GM12878 (cell line): Measurements from ENCODE around the gene AOPEP. TPM values are rescaled to one million over a fixed set of nuclear protein-coding genes. Genes with fewer than 3 reads are reported as not detected.

Experiments
- ATAC-seq: fragments of 200-7000 bp; cut with Tn5 transposase; 3 replicates; pipeline ENCODE4 v1.9.1; 2020; ENCODE audit warnings: mild to moderate bottlenecking, moderate library complexity
- BruUV-seq: library from RNA; stranded (reverse); fragments of 400-500 nt; replicated peaks from 2 replicates; lab custom pipeline; 2021; lab: Mats Ljungman, UMichigan
- CTCF ChIA-PET: fragments of 300-600 bp; sonication (Branson Sonifier 250); formaldehyde crosslinking; extraction: SDS; loops from one replicate; lab custom pipeline; 2021; ENCODE audit warnings: inconsistent platforms; lab: Yijun Ruan, JAX
- POLR2A ChIA-PET: fragments of 350-600 bp; formaldehyde crosslinking; extraction: SDS; loops from one replicate; lab custom pipeline; 2021; ENCODE audit warnings: inconsistent platforms; lab: Charles Lee
- RAD21 ChIA-PET: fragments of 300-600 bp; sonication (Branson Sonifier 250); formaldehyde crosslinking; loops from one replicate; lab custom pipeline; 2023; ENCODE audit warnings: antibody characterized with exemption; ENCODE audit not compliant: unreplicated experiment; lab: Charles Lee
- SMC1A ChIA-PET: fragments of 300-600 bp; sonication (Branson Sonifier 250); formaldehyde crosslinking; loops from one replicate; lab custom pipeline; 2023; ENCODE audit not compliant: unreplicated experiment, uncharacterized antibody; lab: Charles Lee
- DNase-seq: peaks from one replicate; pipeline ENCODE4 v3.0.0-alpha.2; 2011; ENCODE audit warnings: low read depth, low spot score
- FAIRE-seq: peaks from 3 replicates; lab custom pipeline; 2011; peaks lifted over from hg19 to GRCh38; lab: Jason Lieb, UNC
- H2AFZ ChIP-seq: 2 replicates; pipeline ENCODE4 v1.6.0; 2011; ENCODE audit warnings: low read depth, low read length, control low read depth; ENCODE audit not compliant: control insufficient read depth
- H3K27ac ChIP-seq: 2 replicates; pipeline ENCODE4 v1.5.1; 2011; ENCODE audit warnings: control low read depth; ENCODE audit not compliant: control insufficient read depth, insufficient read depth
- H3K27me3 ChIP-seq, 2 experiments: replicated peaks in 1 of 2; 2 replicates each; pipeline versions ENCODE4 v1.6.0 to v1.6.1; 2011; ENCODE audit warnings: low read length in 1 of 2; ENCODE audit not compliant: control insufficient read depth in 2 of 2, insufficient read depth in 2 of 2
- H3K36me3 ChIP-seq, 2 experiments: 2 replicates each; pipeline ENCODE4 v1.5.1; 2011; ENCODE audit warnings: low read length in 1 of 2; ENCODE audit not compliant: control insufficient read depth in 2 of 2, insufficient read depth in 2 of 2
- H3K4me1 ChIP-seq: 2 replicates; pipeline ENCODE4 v1.6.1; 2011; ENCODE audit warnings: mild to moderate bottlenecking, low read length, moderate library complexity, mixed read lengths; ENCODE audit not compliant: control insufficient read depth, insufficient read depth
- H3K4me2 ChIP-seq: 2 replicates; pipeline ENCODE4 v1.6.0; 2011; ENCODE audit warnings: control low read depth; ENCODE audit not compliant: control insufficient read depth, insufficient read depth
- H3K4me3 ChIP-seq: fragments of 200-600 bp; sonication (generic); 2 replicates; pipeline ENCODE4 v1.5.1; 2016
- H3K79me2 ChIP-seq: 2 replicates; pipeline ENCODE4 v1.6.0; 2011; ENCODE audit warnings: low read length; ENCODE audit not compliant: control insufficient read depth, insufficient read depth
- H3K9ac ChIP-seq: 2 replicates; pipeline ENCODE4 v1.8.0; 2011; ENCODE audit warnings: low read length, control low read depth, mixed read lengths; ENCODE audit not compliant: control insufficient read depth, insufficient read depth
- H3K9me3 ChIP-seq: replicated peaks from 3 replicates; pipeline ENCODE4 v1.5.1; 2011; ENCODE audit warnings: mild to moderate bottlenecking, low read length; ENCODE audit not compliant: control insufficient read depth, insufficient read depth
- H4K20me1 ChIP-seq: 2 replicates; pipeline ENCODE4 v1.6.0; 2011; ENCODE audit not compliant: control insufficient read depth, insufficient read depth
- BCL3 ChIP-seq: IDR thresholded peaks from 2 replicates; pipeline ENCODE4 v1.6.1; 2011; ENCODE audit warnings: borderline replicate concordance, low read depth, mild to moderate bottlenecking, moderate library complexity, low read length; ENCODE audit not compliant: insufficient read depth, poor library complexity, severe bottlenecking
- CEBPB ChIP-seq, 2 experiments: fragments of 150-350 bp in 1 of 2; IDR thresholded peaks; 2 replicates each; pipeline ENCODE4 v1.6.1; 2012 to 2014; ENCODE audit warnings: low read depth in 2 of 2, low read length in 2 of 2, borderline replicate concordance in 1 of 2, inconsistent platforms in 1 of 2
- FOS ChIP-seq: IDR thresholded peaks from 3 replicates; pipeline ENCODE4 v1.6.1; 2011; ENCODE audit warnings: borderline replicate concordance; ENCODE audit not compliant: insufficient read length; ENCODE audit errors: extremely low read depth
- FOXK2 ChIP-seq: fragments of 450-650 bp; IDR thresholded peaks from 2 replicates; pipeline ENCODE4 v1.6.1; 2017; ENCODE audit warnings: mild to moderate bottlenecking, moderate library complexity
- NFIC ChIP-seq: IDR thresholded peaks from 2 replicates; pipeline ENCODE4 v1.6.1; 2012; ENCODE audit warnings: low read depth, mild to moderate bottlenecking, inconsistent platforms, low read length, moderate library complexity
- NFYB ChIP-seq: IDR thresholded peaks from 2 replicates; pipeline ENCODE4 v1.6.1; 2011; ENCODE audit warnings: low read depth, mild to moderate bottlenecking, low read length, improper control_type of control experiment, moderate library complexity; ENCODE audit not compliant: insufficient read depth
- NR2C2 ChIP-seq: IDR thresholded peaks from 2 replicates; pipeline ENCODE4 v1.6.1; 2011; ENCODE audit warnings: borderline replicate concordance, low read depth; ENCODE audit not compliant: control insufficient read depth, insufficient read length
- SREBF2 ChIP-seq: IDR thresholded peaks from 2 replicates; pipeline ENCODE4 v1.6.1; 2012; ENCODE audit warnings: mild to moderate bottlenecking, low read length
- TARDBP ChIP-seq: IDR thresholded peaks from 2 replicates; pipeline ENCODE4 v1.6.1; 2016; ENCODE audit warnings: borderline replicate concordance
- WRNIP1 ChIP-seq: IDR thresholded peaks from 2 replicates; pipeline ENCODE4 v1.6.1; 2011; ENCODE audit warnings: low read depth, low read length, improper control_type of control experiment, borderline replicate concordance
- ZNF384 ChIP-seq: IDR thresholded peaks from 2 replicates; pipeline ENCODE4 v1.6.1; 2012; ENCODE audit warnings: low read depth, mild to moderate bottlenecking, low read length, improper control_type of control experiment, borderline replicate concordance
- WGBS: methylation state at CpG from one replicate; pipeline ENCODE4 v1.1.6; 2016; ENCODE audit warnings: low lambda C conversion rate; ENCODE audit not compliant: insufficient replicate concordance, insufficient coverage; ENCODE audit errors: missing lambda C conversion rate; 5-methylcytosine and 5-hydroxymethylcytosine counted together
- in situ Hi-C: fragments of 300-500 bp; cut with MboI; formaldehyde crosslinking; loops from 9 replicates; pipeline ENCODE4 v1.14.3; 2018; ENCODE audit warnings: mixed read lengths
- intact Hi-C: fragments of 100-400 bp; cut with micrococcal nuclease; formaldehyde crosslinking; loops from one replicate; pipeline ENCODE4 v1.14.2; 2022; ENCODE audit not compliant: unreplicated experiment
- polyA plus RNA-seq, 11 experiments: library from polyadenylated mRNA; depleted of rRNA in 4 of 11; unstranded in 6 of 11; stranded (reverse) in 5 of 11; fragments of >200 nt; fragmentation: Nextera tagmentation in 4 of 11; fragmentation: Illumina TruSeq in 1 of 11; extraction: Ambion mirVana in 4 of 11; extraction: Trizol in 1 of 11; gene quantifications; 1 replicate in 1 of 11; 2 replicates in 10 of 11; pipeline versions ENCODE4 v1.2.1 to v1.2.3, GENCODE V29; 2011 to 2016; ENCODE audit warnings: inconsistent platforms in 2 of 11, missing spikeins in 2 of 11, low read depth in 1 of 11
- total RNA-seq, 4 experiments: library from RNA; depleted of rRNA in 3 of 4; stranded (reverse); fragments of >200 nt in 3 of 4; fragmentation: Illumina TruSeq in 1 of 4; extraction: Trizol in 1 of 4; gene quantifications; 2 replicates each; pipeline versions ENCODE4 v1.2.1 to v1.2.3, GENCODE V29; 2013 to 2021
- TF ChIP-seq, protein P1 (sequence below): IDR thresholded peaks from 2 replicates; pipeline ENCODE4 v1.6.1; 2011; ENCODE audit warnings: low read depth, mild to moderate bottlenecking, low read length, moderate library complexity, borderline replicate concordance; ENCODE audit errors: extremely low read depth

Gene AOPEP
- total and polyA plus RNA-seq, 10 of the 15 experiments (the other 5 are each of a cell fraction or from before 2014, with no cell fraction given): 2.3 to 16.9 (median 10.1) TPM

- Histone ChIP-seq H3K9ac (no peak overlapping the region), H3K27ac (no peak overlapping the region), H3K4me3 (no peak overlapping the region), H3K4me1 (no peaks in the 10 kb centered on the region), H3K4me2 (no peak overlapping the region), H2AFZ (no peak overlapping the region), H3K27me3 (no peaks in the 10 kb centered on the region), H4K20me1 (peaks cover 3% of the 10 kb centered on the region; the same call in 1 of the 2 replicates), H3K9me3 (no peaks in the 10 kb centered on the region), H3K36me3 (no peaks in the 10 kb centered on the region; a peak in 1 of 4 replicates), H3K79me2 (no peaks in the 10 kb centered on the region)
- ATAC-seq: no peak
- in situ Hi-C loops (no loop called here), intact Hi-C loops (no loop called here)
- BruUV-seq: no TSS peak
- FAIRE-seq: no peak
- RAD21 ChIA-PET: no interaction called here
- 83% methylated on average over 3 of the region's 3 CpGs for WGBS
- SMC1A ChIA-PET: interaction anchor here (1.0 kb wide), 1 partner anchor 164 kb away, joined by 3 read pairs; no protein-coding TSS in a partner anchor
- CTCF ChIA-PET: no interaction called here
- TF ChIP-seq FOXK2 (no peak), TARDBP (no peak), WRNIP1 (no peak)
- DNase-seq: no peak
- POLR2A ChIA-PET: no interaction called here
Observed at GRCh38 chr9:94946256-94946655, 219.8 kb downstream of the AOPEP start.

- POLR2A ChIA-PET: no interaction called here
- intact Hi-C loops: no loop called here
- no peak for TF ChIP-seq ZNF384
- no peak for TF ChIP-seq NFIC
- no peak for TF ChIP-seq SREBF2
- TF ChIP-seq FOS: no peak
- TF ChIP-seq, protein P1, sequence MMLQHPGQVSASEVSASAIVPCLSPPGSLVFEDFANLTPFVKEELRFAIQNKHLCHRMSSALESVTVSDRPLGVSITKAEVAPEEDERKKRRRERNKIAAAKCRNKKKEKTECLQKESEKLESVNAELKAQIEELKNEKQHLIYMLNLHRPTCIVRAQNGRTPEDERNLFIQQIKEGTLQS: no peak
- no peak for TF ChIP-seq NR2C2
- no peak for TF ChIP-seq BCL3
- no peak for TF ChIP-seq CEBPB (IDR thresholded peaks at IDR 0.05; ENCODE audit: borderline replicate concordance in 1 of 2, low read depth in 2 of 2, low read length in 2 of 2)
- no peak for TF ChIP-seq NFYB
Observed at GRCh38 chr9:94948567-94949235, 222.2 kb downstream of the AOPEP start.

More at GRCh38 chr9:94948567-94949235, 222.2 kb downstream of the AOPEP start:
- Histone ChIP-seq H3K27me3 (no peaks in the 10 kb centered on the region), H4K20me1 (peaks cover 3% of the 10 kb centered on the region; the same call in 1 of the 2 replicates), H3K4me2 (no peak overlapping the region), H2AFZ (no peak overlapping the region), H3K79me2 (no peaks in the 10 kb centered on the region), H3K9ac (no peak overlapping the region), H3K4me1 (no peaks in the 10 kb centered on the region), H3K36me3 (no peaks in the 10 kb centered on the region; a peak in 1 of 4 replicates), H3K27ac (no peak overlapping the region), H3K4me3 (no peak overlapping the region), H3K9me3 (no peaks in the 10 kb centered on the region)
- in situ Hi-C loops: no loop called here
- no TSS peak for BruUV-seq
- no peak for DNase-seq
- CTCF ChIA-PET: no interaction called here
- no peak for ATAC-seq
- 94% methylated on average over 5 of the region's 5 CpGs for WGBS
- FAIRE-seq: no peak
- SMC1A ChIA-PET: interaction anchor here (1.1 kb wide), 1 partner anchor 9 kb away, joined by 3 read pairs; no protein-coding TSS in a partner anchor
- RAD21 ChIA-PET: interaction anchor here (1.2 kb wide), 1 partner anchor 165 kb away, joined by 3 read pairs; no protein-coding TSS in a partner anchor
